Cardiac muscle cell (in vitro differentiated cells and primary cell): Measurements from ENCODE around the gene RNF208. TPM values are rescaled to one million over a fixed set of nuclear protein-coding genes. Genes with fewer than 3 reads are reported as not detected.

Experiments
- DNase-seq, 2 donors: peaks; one replicate each; pipeline versions ENCODE4 v3.0.0 to v3.0.0-alpha.2; 2010 to 2017; ENCODE audit warnings: low read depth in 1 of 2, low spot score in 1 of 2
- H3K27ac ChIP-seq: fragments of 200-600 bp; sonication (generic); 2 replicates; pipeline ENCODE4 v1.5.1; 2016
- H3K27me3 ChIP-seq: fragments of 200-600 bp; sonication (generic); 2 replicates; pipeline ENCODE4 v1.6.0; 2016; ENCODE audit warnings: control low read depth
- H3K36me3 ChIP-seq: fragments of 200-600 bp; sonication (generic); 2 replicates; pipeline ENCODE4 v1.5.1; 2016; ENCODE audit warnings: control low read depth
- H3K4me1 ChIP-seq: fragments of 200-600 bp; sonication (generic); 2 replicates; pipeline ENCODE4 v1.8.1; 2017; ENCODE audit warnings: low read depth, mild to moderate bottlenecking, mixed run types
- H3K4me3 ChIP-seq: fragments of 200-600 bp; sonication (generic); 2 replicates; pipeline ENCODE4 v1.5.1; 2016; ENCODE audit warnings: mild to moderate bottlenecking
- H3K9me3 ChIP-seq: fragments of 200-600 bp; sonication (generic); 2 replicates; pipeline ENCODE4 v1.5.1; 2017; ENCODE audit warnings: low read depth, mild to moderate bottlenecking, control low read depth
- polyA plus RNA-seq: library from polyadenylated mRNA; unstranded; fragments of >200 nt; fragmentation: Nextera tagmentation; extraction: Ambion mirVana; gene quantifications from 2 replicates; pipeline ENCODE4 v1.2.1, GENCODE V29; 2016
- total RNA-seq: library from RNA; depleted of rRNA; stranded (reverse); fragments of >200 nt; gene quantifications from 2 replicates; pipeline ENCODE4 v1.2.3, GENCODE V29; 2016
- TF ChIP-seq, protein P1 (sequence below): IDR thresholded peaks from 2 replicates; pipeline ENCODE4 v1.5.1; 2012; ENCODE audit warnings: low read depth, mild to moderate bottlenecking, low read length

The RNF208 gene
- total and polyA plus RNA-seq, 2 experiments from 2014 or later: 6.1 to 23.1 TPM

DNA sequence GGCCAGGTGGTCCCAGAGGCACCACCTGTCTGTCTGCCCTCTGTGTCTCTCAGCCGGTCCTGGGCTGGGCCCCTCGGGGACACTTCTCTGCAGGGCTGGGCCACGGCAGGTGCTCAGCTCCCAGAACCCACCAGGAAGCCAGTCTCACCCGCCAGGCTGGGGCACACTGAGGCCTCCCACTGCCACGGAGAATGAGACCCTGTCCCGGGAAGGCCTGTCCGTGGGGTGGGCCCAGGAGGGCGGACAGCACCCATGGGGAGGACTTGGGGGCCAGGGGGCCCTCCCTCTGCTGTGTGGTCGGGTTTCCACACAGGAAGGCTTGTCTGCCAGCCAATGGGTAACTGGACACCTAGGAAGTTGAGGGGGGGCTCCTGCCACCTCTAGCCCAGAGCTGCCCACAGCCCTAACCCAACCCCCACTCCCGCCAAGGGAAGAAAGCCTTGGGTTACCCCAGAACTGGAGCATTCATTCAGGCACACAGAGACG, 14.9 kb upstream of the RNF208 start:
- Histone ChIP-seq H3K4me1 (peaks cover 15% of the 10 kb centered on the region), H3K4me3 (no peak overlapping the region), H3K9me3 (no peaks in the 10 kb centered on the region), H3K27me3 (no peaks in the 10 kb centered on the region), H3K27ac (peak overlapping the region; percentile 11), H3K36me3 (peaks cover 1% of the 10 kb centered on the region)
- TF ChIP-seq, protein P1, sequence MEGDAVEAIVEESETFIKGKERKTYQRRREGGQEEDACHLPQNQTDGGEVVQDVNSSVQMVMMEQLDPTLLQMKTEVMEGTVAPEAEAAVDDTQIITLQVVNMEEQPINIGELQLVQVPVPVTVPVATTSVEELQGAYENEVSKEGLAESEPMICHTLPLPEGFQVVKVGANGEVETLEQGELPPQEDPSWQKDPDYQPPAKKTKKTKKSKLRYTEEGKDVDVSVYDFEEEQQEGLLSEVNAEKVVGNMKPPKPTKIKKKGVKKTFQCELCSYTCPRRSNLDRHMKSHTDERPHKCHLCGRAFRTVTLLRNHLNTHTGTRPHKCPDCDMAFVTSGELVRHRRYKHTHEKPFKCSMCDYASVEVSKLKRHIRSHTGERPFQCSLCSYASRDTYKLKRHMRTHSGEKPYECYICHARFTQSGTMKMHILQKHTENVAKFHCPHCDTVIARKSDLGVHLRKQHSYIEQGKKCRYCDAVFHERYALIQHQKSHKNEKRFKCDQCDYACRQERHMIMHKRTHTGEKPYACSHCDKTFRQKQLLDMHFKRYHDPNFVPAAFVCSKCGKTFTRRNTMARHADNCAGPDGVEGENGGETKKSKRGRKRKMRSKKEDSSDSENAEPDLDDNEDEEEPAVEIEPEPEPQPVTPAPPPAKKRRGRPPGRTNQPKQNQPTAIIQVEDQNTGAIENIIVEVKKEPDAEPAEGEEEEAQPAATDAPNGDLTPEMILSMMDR: no peak
- DNase-seq: no peak

DNA sequence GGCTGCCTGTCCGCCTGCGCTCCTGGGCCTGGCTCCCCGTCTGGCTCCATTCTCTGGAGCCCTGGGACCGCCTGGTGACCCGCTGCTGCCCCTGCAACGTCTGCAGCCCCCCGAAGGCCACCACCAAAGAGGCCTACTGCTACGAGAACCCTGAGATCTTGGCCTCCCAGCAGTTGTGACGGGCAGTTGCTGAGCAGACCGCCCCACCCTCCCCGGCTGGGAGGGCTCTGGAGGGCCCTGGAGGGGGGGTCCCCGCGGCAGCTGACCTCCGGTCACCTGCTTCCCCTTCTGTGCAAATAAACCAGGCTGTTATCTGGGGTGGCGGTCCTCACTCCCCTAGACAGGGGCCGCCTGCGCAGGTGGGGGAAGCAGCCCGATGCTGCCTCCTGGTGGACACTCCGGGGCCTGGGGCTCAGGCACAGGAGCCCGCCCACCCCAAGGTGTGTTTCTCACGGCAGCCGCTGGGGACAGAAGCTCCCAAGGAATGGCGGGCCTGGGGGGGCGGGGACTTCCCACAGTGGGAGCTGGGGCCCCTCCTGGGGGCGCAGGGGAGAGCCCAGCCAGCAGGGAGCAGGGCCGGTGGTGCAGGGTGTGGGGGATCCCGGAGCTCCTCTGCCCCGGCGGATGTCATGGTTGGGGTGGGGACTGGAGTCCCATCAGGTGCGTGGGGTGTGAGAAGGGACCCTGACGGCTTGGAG, 14.3 kb upstream of the RNF208 start:
- TF ChIP-seq, protein P1: peak; percentile 97
- peak overlapping the region; percentile 32 for H3K27ac ChIP-seq
- peaks cover 14% of the 10 kb centered on the region for H3K4me1 ChIP-seq
- H3K9me3 ChIP-seq: no peaks in the 10 kb centered on the region
- no peaks in the 10 kb centered on the region for H3K27me3 ChIP-seq
- no peak overlapping the region for H3K4me3 ChIP-seq
- DNase-seq: peak; percentile 80 to 96
- no peaks in the 10 kb centered on the region for H3K36me3 ChIP-seq

DNA sequence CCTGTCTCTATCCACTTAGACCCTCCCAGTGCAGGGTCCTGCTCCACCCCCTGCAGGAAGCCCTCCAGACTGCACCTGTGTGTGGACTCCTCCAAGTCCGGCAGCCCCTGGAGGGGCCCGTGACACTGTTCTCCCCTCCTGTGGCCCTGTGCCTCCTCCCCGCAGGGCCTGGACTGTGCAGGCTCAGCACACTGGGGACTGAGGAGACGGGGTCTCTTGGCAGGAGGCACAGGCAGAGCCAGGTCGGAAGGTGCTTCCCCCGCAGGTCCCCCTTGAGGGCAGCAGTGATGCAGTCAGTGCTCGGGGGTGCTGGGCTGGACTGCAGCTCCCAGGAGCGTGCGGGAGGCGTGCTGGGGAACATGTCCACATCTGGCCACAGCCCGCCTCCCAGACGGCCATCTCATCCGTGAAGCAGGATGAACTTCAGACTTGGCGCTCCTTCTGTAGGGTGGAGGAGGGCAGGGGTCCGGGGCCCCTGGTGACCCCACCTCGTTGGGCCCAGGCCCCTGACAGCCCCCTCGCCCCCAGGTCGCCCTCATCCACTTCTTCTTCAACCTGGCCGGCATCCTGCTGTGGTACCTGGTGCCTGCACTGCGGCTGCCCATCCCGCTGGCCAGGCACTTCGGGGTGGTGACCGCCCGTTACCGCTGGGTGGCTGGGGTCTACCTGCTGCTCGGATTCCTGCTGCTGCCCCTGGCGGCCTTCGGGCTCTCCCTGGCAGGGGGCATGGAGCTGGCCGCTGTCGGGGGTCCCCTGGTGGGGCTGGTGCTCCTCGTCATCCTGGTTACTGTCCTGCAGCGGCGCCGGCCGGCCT, 13.6 kb upstream of the RNF208 start:
- no peak for DNase-seq
- Histone ChIP-seq H3K27me3 (no peaks in the 10 kb centered on the region), H3K4me1 (peaks cover 14% of the 10 kb centered on the region), H3K9me3 (no peaks in the 10 kb centered on the region), H3K4me3 (no peak overlapping the region), H3K36me3 (no peaks in the 10 kb centered on the region), H3K27ac (peak overlapping the region; percentile 32)
- TF ChIP-seq, protein P1: no peak

DNA sequence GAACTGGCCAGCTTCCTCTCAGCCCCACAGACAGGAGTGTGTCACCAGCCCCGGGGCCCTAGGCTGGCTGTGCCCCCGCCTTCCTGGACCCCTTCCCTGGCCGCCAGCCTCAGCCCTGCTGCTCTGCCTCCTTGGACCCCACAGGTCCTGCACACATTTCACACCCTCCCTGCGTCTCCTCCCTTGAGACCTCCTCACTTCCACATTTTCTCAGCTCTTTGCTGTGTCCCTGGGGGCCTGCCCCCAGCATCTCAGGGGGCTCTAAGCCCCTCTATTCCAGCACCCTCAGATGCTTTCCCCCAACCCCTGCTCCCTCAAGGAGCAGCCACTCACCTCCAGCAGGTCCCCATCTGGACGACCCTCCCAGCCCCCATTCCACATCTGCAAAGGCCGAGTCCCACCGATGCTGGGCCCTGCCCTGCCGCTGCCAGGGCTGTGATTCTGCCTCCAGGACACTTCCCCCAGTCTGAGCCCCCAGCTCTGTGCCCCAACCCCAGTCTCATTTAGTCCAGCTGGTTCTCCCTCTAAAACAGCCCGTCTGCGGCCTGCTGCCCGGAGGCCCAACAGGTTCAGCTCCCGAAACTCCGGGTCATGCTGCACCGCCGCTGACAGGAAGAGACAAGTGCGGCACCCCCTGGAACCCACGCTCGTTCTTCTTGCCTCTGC, 12.9 kb upstream of the RNF208 start:
- H3K9me3 ChIP-seq: no peaks in the 10 kb centered on the region
- H3K27ac ChIP-seq: no peak overlapping the region
- H3K27me3 ChIP-seq: no peaks in the 10 kb centered on the region
- TF ChIP-seq, protein P1: no peak
- no peaks in the 10 kb centered on the region for H3K36me3 ChIP-seq
- H3K4me3 ChIP-seq: no peak overlapping the region
- H3K4me1 ChIP-seq: peaks cover 14% of the 10 kb centered on the region
- DNase-seq: no peak

DNA sequence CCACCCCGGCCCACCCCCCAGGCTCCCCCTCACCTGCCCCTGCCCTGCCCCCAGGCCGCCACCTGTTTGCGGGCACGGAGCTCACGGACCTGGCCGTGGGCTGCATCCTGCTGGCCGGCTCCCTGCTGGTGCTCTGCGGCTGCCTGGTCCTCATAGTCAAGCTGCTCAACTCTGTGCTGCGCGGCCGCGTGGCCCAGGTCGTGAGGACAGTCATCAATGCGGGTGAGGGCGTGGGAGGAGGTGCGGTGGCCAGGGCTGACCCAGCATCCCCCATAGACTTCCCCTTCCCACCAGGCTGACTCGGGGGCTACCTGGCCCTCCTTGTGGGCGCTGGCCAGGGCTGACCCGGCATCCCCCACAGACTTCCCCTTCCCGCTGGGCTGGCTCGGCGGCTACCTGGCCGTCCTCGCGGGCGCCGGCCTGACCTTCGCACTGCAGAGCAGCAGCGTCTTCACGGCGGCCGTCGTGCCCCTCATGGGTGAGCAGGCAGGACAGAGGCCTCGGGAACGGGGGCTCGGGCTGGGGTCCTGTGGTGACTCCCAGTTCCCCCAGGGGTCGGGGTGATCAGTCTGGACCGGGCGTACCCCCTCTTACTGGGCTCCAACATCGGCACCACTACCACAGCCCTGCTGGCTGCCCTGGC, 12.1 kb upstream of the RNF208 start:
- Histone ChIP-seq H3K36me3 (no peaks in the 10 kb centered on the region), H3K27me3 (no peaks in the 10 kb centered on the region), H3K4me3 (no peak overlapping the region), H3K27ac (no peak overlapping the region), H3K9me3 (no peaks in the 10 kb centered on the region), H3K4me1 (peaks cover 14% of the 10 kb centered on the region)
- DNase-seq: no peak
- TF ChIP-seq, protein P1: no peak
